Prostate gland (tissue), 2 donors: Measurements from ENCODE around the gene RCN1.

ENCODE experiments used
- POLR2A ChIP-seq: fragments of 450-650 bp; IDR thresholded peaks from one replicate; pipeline ENCODE4 v1.6.1; 2016; ENCODE audit warnings: antibody characterized with exemption, mild to moderate bottlenecking
- TF ChIP-seq, protein P1 (sequence below), 4 experiments: fragments of 200-600 bp in 2 of 4; fragments of 450-650 bp in 2 of 4; sonication (generic) in 2 of 4; IDR thresholded peaks; 1 replicate in 3 of 4; 2 replicates in 1 of 4; pipeline ENCODE4 v1.5.1; 2016 to 2019; ENCODE audit warnings: antibody characterized with exemption in 4 of 4, mild to moderate bottlenecking in 2 of 4, moderate library complexity in 2 of 4

DNA sequence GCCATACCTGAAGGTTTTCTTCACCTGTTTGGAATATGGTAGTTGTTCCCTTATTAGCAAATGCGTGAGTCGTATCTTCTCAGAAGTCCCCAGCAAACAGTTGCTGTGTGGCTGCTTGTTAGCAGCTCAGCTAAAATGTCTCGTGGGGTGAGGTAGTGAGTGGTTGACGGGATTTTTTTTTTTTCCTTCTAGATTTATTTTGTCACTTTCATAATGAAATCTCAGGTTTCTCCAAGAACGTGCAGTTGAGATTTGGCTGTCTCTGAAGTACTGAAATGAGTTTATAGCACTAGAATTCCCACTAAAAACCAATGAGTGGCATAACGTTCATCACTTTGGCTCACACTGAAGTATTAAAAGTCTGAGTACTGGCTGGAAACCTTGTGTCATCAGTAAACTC, 16.8 kb downstream of the RCN1 start:
- TF ChIP-seq, protein P1, sequence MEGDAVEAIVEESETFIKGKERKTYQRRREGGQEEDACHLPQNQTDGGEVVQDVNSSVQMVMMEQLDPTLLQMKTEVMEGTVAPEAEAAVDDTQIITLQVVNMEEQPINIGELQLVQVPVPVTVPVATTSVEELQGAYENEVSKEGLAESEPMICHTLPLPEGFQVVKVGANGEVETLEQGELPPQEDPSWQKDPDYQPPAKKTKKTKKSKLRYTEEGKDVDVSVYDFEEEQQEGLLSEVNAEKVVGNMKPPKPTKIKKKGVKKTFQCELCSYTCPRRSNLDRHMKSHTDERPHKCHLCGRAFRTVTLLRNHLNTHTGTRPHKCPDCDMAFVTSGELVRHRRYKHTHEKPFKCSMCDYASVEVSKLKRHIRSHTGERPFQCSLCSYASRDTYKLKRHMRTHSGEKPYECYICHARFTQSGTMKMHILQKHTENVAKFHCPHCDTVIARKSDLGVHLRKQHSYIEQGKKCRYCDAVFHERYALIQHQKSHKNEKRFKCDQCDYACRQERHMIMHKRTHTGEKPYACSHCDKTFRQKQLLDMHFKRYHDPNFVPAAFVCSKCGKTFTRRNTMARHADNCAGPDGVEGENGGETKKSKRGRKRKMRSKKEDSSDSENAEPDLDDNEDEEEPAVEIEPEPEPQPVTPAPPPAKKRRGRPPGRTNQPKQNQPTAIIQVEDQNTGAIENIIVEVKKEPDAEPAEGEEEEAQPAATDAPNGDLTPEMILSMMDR (IDR thresholded peaks at IDR 0.05), result no peak
- no peak for TF ChIP-seq POLR2A
